RPMI7951 (cell line): ENCODE data around the gene SYNJ2. TPM values are rescaled to one million over a fixed set of nuclear protein-coding genes. Genes with fewer than 3 reads are reported as not detected.

Source experiments
- DNase-seq: peaks from one replicate; pipeline ENCODE4 v3.0.0-alpha.2; 2012; ENCODE audit warnings: low read depth
- total RNA-seq: library from RNA; depleted of rRNA; stranded (reverse); fragments of >200 nt; shearing (Covaris generic); gene quantifications from 2 replicates; pipeline ENCODE4 v1.2.3, GENCODE V29; 2014

Gene SYNJ2
- total RNA-seq, 1 experiment from 2014 or later: 47.8 TPM

- peak; percentile 99 for DNase-seq
These were observed 58.6 kb downstream of the SYNJ2 start for GRCh38 chr6:158040051-158040803.

GRCh38 chr6:158040804-158041347 is 59.2 kb downstream of the SYNJ2 start:
- DNase-seq: no peak

- no peak for DNase-seq
These were observed 59.7 kb downstream of the SYNJ2 start for GRCh38 chr6:158041370-158041769.

GRCh38 chr6:158041788-158042187 is 60.1 kb downstream of the SYNJ2 start:
- DNase-seq: no peak

GRCh38 chr6:158042245-158042798 is 60.7 kb downstream of the SYNJ2 start:
- peak; percentile 96 for DNase-seq

GRCh38 chr6:158043008-158043407 is 61.3 kb downstream of the SYNJ2 start:
- DNase-seq: no peak

GRCh38 chr6:158043586-158044524 is 62.2 kb downstream of the SYNJ2 start:
- DNase-seq: no peak

- no peak for DNase-seq
These were observed 62.8 kb downstream of the SYNJ2 start for GRCh38 chr6:158044525-158044888.

GRCh38 chr6:158046201-158047126 is 64.8 kb downstream of the SYNJ2 start:
- DNase-seq: no peak

- peak; percentile 93 for DNase-seq
These were observed 65.5 kb downstream of the SYNJ2 start for GRCh38 chr6:158047127-158047518.

- DNase-seq: no peak
These were observed 66.1 kb downstream of the SYNJ2 start for GRCh38 chr6:158047563-158048323.

GRCh38 chr6:158048589-158048988 is 66.9 kb downstream of the SYNJ2 start:
- DNase-seq: no peak

GRCh38 chr6:158049055-158050028 is 67.7 kb downstream of the SYNJ2 start:
- DNase-seq: no peak

- DNase-seq: no peak
These were observed 68.6 kb downstream of the SYNJ2 start for GRCh38 chr6:158050107-158050735.

- DNase-seq: peak; percentile 90
These were observed 69.3 kb downstream of the SYNJ2 start for GRCh38 chr6:158050955-158051354.

GRCh38 chr6:158051968-158052367 is 70.3 kb downstream of the SYNJ2 start:
- no peak for DNase-seq

GRCh38 chr6:158053377-158054313 is 72.0 kb downstream of the SYNJ2 start:
- no peak for DNase-seq

- no peak for DNase-seq
These were observed 74.7 kb downstream of the SYNJ2 start for GRCh38 chr6:158056355-158056754.
